MM.1S (cell line): ENCODE results near the gene CYP2A6.

Experiments used
- CTCF ChIP-seq: fragments of 300-600 bp; sonication (generic); IDR thresholded peaks from 2 replicates; pipeline ENCODE4 v1.5.1; 2016; ENCODE audit warnings: antibody characterized with exemption, low read length, mixed read lengths
- EZH2phosphoT487 ChIP-seq: fragments of 300-600 bp; sonication (generic); IDR thresholded peaks from 2 replicates; pipeline ENCODE4 v1.6.1; 2018; ENCODE audit warnings: antibody characterized with exemption, low read length

GRCh38 chr19:40858109-40858508 lies 7.9 kb upstream of the CYP2A6 start:
- no peak for TF ChIP-seq CTCF
- no peak for TF ChIP-seq EZH2phosphoT487
